Measurements from ENCODE around the gene PPIE.

PPIE gene

GRCh38 chr1:39738622-39739366, at the start of gene PPIE:
Gene PPIE, plus strand, starts transcription at chr1:39738882. Its CDS starts 19 bp downstream, at chr1:39738901.
- Mint-ChIP-seq H3K4me1 (peaks cover 54% of the 10 kb centered on the region), H3K36me3 (ENCODE audit: low read depth) (peaks cover 30% of the 10 kb centered on the region), H3K27ac (peak within 1 kb of the TSS; percentile 96), H3K9me3 (peaks cover 3% of the 10 kb centered on the region), H3K27me3 (peaks cover 12% of the 10 kb centered on the region), H3K4me3 (peak within 1 kb of the TSS; percentile 97)
- DNase-seq: peak; percentile 98
- ATAC-seq: peak; percentile 96

- Mint-ChIP-seq H3K27ac (no peak overlapping the region), H3K36me3 (ENCODE audit: low read depth) (peaks cover 2% of the 10 kb centered on the region), H3K4me1 (peaks cover 45% of the 10 kb centered on the region), H3K9me3 (no peaks in the 10 kb centered on the region), H3K4me3 (no peak overlapping the region), H3K27me3 (peaks cover 26% of the 10 kb centered on the region)
- DNase-seq (no peak), ATAC-seq (no peak)
Measured at GRCh38 chr1:39689214-39689613, 49.5 kb upstream of the PPIE start.

- H3K4me3 Mint-ChIP-seq: no peak overlapping the region
Measured at GRCh38 chr1:39689635-39690034, 49.0 kb upstream of the PPIE start.

GRCh38 chr1:39690225-39690624, 48.5 kb upstream of the PPIE start:
- no peak for DNase-seq
- ATAC-seq: no peak
- H3K4me1 Mint-ChIP-seq: peaks cover 50% of the 10 kb centered on the region
- peak overlapping the region; percentile 61 for H3K4me3 Mint-ChIP-seq
- peaks cover 24% of the 10 kb centered on the region for H3K27me3 Mint-ChIP-seq
- H3K27ac Mint-ChIP-seq: no peak overlapping the region
- H3K36me3 Mint-ChIP-seq (ENCODE audit: low read depth): no peaks in the 10 kb centered on the region
- H3K9me3 Mint-ChIP-seq: no peaks in the 10 kb centered on the region

More at GRCh38 chr1:39689635-39690034, 49.0 kb upstream of the PPIE start:
- Mint-ChIP-seq H3K27ac (no peak overlapping the region), H3K36me3 (ENCODE audit: low read depth) (peaks cover 2% of the 10 kb centered on the region), H3K9me3 (no peaks in the 10 kb centered on the region), H3K4me1 (peaks cover 47% of the 10 kb centered on the region), H3K27me3 (peaks cover 26% of the 10 kb centered on the region)
- no peak for ATAC-seq
- DNase-seq: no peak

GRCh38 chr1:39690794-39691382, 47.8 kb upstream of the PPIE start:
- Mint-ChIP-seq H3K4me1 (peaks cover 50% of the 10 kb centered on the region), H3K4me3 (peak overlapping the region; percentile 61), H3K27ac (no peak overlapping the region), H3K36me3 (ENCODE audit: low read depth) (no peaks in the 10 kb centered on the region), H3K27me3 (peaks cover 28% of the 10 kb centered on the region), H3K9me3 (no peaks in the 10 kb centered on the region)
- DNase-seq: no peak
- ATAC-seq: peak; percentile 1

- Mint-ChIP-seq H3K4me3 (peak within 1 kb of the TSS; percentile 61), H3K4me1 (peaks cover 50% of the 10 kb centered on the region), H3K36me3 (ENCODE audit: low read depth) (no peaks in the 10 kb centered on the region), H3K27me3 (peaks cover 30% of the 10 kb centered on the region), H3K27ac (no peak within 1 kb of the TSS), H3K9me3 (no peaks in the 10 kb centered on the region)
- ATAC-seq: peak; percentile 95
- peak; percentile 90 for DNase-seq
Measured at GRCh38 chr1:39691383-39692151, 47.1 kb upstream of the PPIE start, which contains the start of gene HPCAL4. Gene HPCAL4, minus strand, starts transcription at chr1:39691433. Its CDS starts 6,830 bp downstream, at chr1:39684603.

GRCh38 chr1:39692152-39693074, 46.3 kb upstream of the PPIE start:
- H3K4me3 Mint-ChIP-seq: peak overlapping the region; percentile 11
- H3K27ac Mint-ChIP-seq: no peak overlapping the region
- H3K36me3 Mint-ChIP-seq (ENCODE audit: low read depth): no peaks in the 10 kb centered on the region
- H3K9me3 Mint-ChIP-seq: no peaks in the 10 kb centered on the region
- peaks cover 50% of the 10 kb centered on the region for H3K4me1 Mint-ChIP-seq
- ATAC-seq (no peak), DNase-seq (no peak)
- peaks cover 32% of the 10 kb centered on the region for H3K27me3 Mint-ChIP-seq

GRCh38 chr1:39694026-39694425, 44.7 kb upstream of the PPIE start:
- peaks cover 35% of the 10 kb centered on the region for H3K27me3 Mint-ChIP-seq
- no peak overlapping the region for H3K4me3 Mint-ChIP-seq
- H3K27ac Mint-ChIP-seq: no peak overlapping the region
- DNase-seq: no peak
- H3K36me3 Mint-ChIP-seq (ENCODE audit: low read depth): no peaks in the 10 kb centered on the region
- H3K4me1 Mint-ChIP-seq: peaks cover 44% of the 10 kb centered on the region
- peak; percentile 35 for ATAC-seq
- no peaks in the 10 kb centered on the region for H3K9me3 Mint-ChIP-seq

- DNase-seq (no peak), ATAC-seq (no peak)
- Mint-ChIP-seq H3K27ac (no peak overlapping the region), H3K4me3 (no peak overlapping the region), H3K27me3 (peaks cover 31% of the 10 kb centered on the region), H3K4me1 (peaks cover 37% of the 10 kb centered on the region), H3K36me3 (ENCODE audit: low read depth) (no peaks in the 10 kb centered on the region), H3K9me3 (no peaks in the 10 kb centered on the region)
Measured at GRCh38 chr1:39695016-39695415, 43.7 kb upstream of the PPIE start.

- Mint-ChIP-seq H3K4me1 (peaks cover 26% of the 10 kb centered on the region), H3K36me3 (ENCODE audit: low read depth) (no peaks in the 10 kb centered on the region), H3K4me3 (no peak overlapping the region), H3K27ac (no peak overlapping the region), H3K27me3 (peaks cover 30% of the 10 kb centered on the region), H3K9me3 (no peaks in the 10 kb centered on the region)
- ATAC-seq (no peak), DNase-seq (no peak)
Measured at GRCh38 chr1:39696448-39696847, 42.2 kb upstream of the PPIE start.

- no peak overlapping the region for H3K27ac Mint-ChIP-seq
- peaks cover 33% of the 10 kb centered on the region for H3K27me3 Mint-ChIP-seq
- DNase-seq: no peak
- no peaks in the 10 kb centered on the region for H3K9me3 Mint-ChIP-seq
- no peaks in the 10 kb centered on the region for H3K36me3 Mint-ChIP-seq (ENCODE audit: low read depth)
- H3K4me3 Mint-ChIP-seq: no peak overlapping the region
- H3K4me1 Mint-ChIP-seq: peaks cover 13% of the 10 kb centered on the region
- no peak for ATAC-seq
Measured at GRCh38 chr1:39698568-39698967, 40.1 kb upstream of the PPIE start.

- DNase-seq (no peak), ATAC-seq (no peak)
- Mint-ChIP-seq H3K9me3 (no peaks in the 10 kb centered on the region), H3K4me1 (peaks cover 9% of the 10 kb centered on the region), H3K27ac (no peak overlapping the region), H3K36me3 (ENCODE audit: low read depth) (no peaks in the 10 kb centered on the region), H3K4me3 (no peak overlapping the region), H3K27me3 (peaks cover 28% of the 10 kb centered on the region)
Measured at GRCh38 chr1:39699419-39699818, 39.3 kb upstream of the PPIE start.

GRCh38 chr1:39700348-39700747, 38.3 kb upstream of the PPIE start:
- H3K27me3 Mint-ChIP-seq: peaks cover 24% of the 10 kb centered on the region

GRCh38 chr1:39701049-39701439, 37.6 kb upstream of the PPIE start:
- no peaks in the 10 kb centered on the region for H3K9me3 Mint-ChIP-seq
- peaks cover 21% of the 10 kb centered on the region for H3K27me3 Mint-ChIP-seq
- ATAC-seq (no peak), DNase-seq (no peak)
- H3K27ac Mint-ChIP-seq: no peak overlapping the region
- no peaks in the 10 kb centered on the region for H3K36me3 Mint-ChIP-seq (ENCODE audit: low read depth)
- no peak overlapping the region for H3K4me3 Mint-ChIP-seq
- H3K4me1 Mint-ChIP-seq: no peaks in the 10 kb centered on the region

More at GRCh38 chr1:39700348-39700747, 38.3 kb upstream of the PPIE start:
- DNase-seq (no peak), ATAC-seq (no peak)
- Mint-ChIP-seq H3K36me3 (ENCODE audit: low read depth) (no peaks in the 10 kb centered on the region), H3K4me3 (no peak overlapping the region), H3K27ac (no peak overlapping the region), H3K9me3 (no peaks in the 10 kb centered on the region), H3K4me1 (no peaks in the 10 kb centered on the region)

Measured in activated naive CD8-positive, alpha-beta T cell treated with anti-CD3 and anti-CD28 coated beads, Interleukin-2, amount 50 U/mL, for 24 hours (primary cell).